Activated CD4-positive, alpha-beta T cell treated with anti-CD3 and anti-CD28 coated beads, Interleukin-2, amount 10 ng/mL, durations not matched to agents 7 days and 5 days (primary cell): Measurements from ENCODE around the gene SYCP2. TPM values are rescaled to one million over a fixed set of nuclear protein-coding genes. Genes with fewer than 3 reads are reported as not detected.
A peak's percentile ranks its signal among the peaks of the same experiment; 100 is the strongest.

Source experiments
- CTCF ChIA-PET: fragments of 350-600 bp; sonication (Branson Sonifier 250); formaldehyde crosslinking; loops from one replicate; lab custom pipeline; 2021; ENCODE audit warnings: antibody characterized with exemption; lab: Charles Lee
- POLR2A ChIA-PET: fragments of 350-600 bp; sonication (Branson Sonifier 250); formaldehyde crosslinking; loops from one replicate; lab custom pipeline; 2021; ENCODE audit warnings: antibody characterized with exemption; lab: Charles Lee
- DNase-seq: peaks from one replicate; pipeline ENCODE4 v3.0.0-alpha.2; 2020
- H3K27ac Mint-ChIP-seq: one replicate; pipeline ENCODE4 v1.8.0; 2021; ENCODE audit warnings: mild to moderate bottlenecking, moderate library complexity, mixed read lengths
- H3K27me3 Mint-ChIP-seq: one replicate; pipeline ENCODE4 v1.8.0; 2021; ENCODE audit warnings: mixed read lengths
- H3K36me3 Mint-ChIP-seq: one replicate; pipeline ENCODE4 v1.8.0; 2021; ENCODE audit warnings: low read depth, mixed read lengths
- H3K4me1 Mint-ChIP-seq: one replicate; pipeline ENCODE4 v1.8.0; 2021; ENCODE audit warnings: mixed read lengths
- H3K4me3 Mint-ChIP-seq: one replicate; pipeline ENCODE4 v1.8.0; 2021; ENCODE audit warnings: mild to moderate bottlenecking, moderate library complexity, mixed read lengths
- H3K9me3 Mint-ChIP-seq: one replicate; pipeline ENCODE4 v1.8.0; 2021; ENCODE audit warnings: mixed read lengths
- total RNA-seq, 2 experiments: library from RNA; stranded (reverse); gene quantifications; one replicate each; pipeline ENCODE4 v1.2.3, GENCODE V29; 2021

SYCP2 gene
- total RNA-seq, 2 experiments from 2014 or later = 7.6 to 9.1 TPM

DNA sequence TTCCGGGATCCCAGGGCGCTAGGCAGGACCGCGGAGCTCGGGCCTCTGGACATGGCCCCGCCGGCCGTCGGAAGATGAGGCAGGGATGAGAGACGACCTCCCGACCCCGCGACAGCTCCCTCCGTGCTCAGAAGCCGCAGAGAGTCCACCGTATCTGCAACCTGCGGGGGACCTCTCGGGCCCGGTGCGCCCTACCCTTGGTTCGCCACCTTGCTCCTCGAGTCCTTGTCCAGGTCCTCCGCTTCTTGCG lies 6.4 kb upstream of the SYCP2 start:
- Mint-ChIP-seq H3K36me3 (peaks cover 30% of the 10 kb centered on the region), H3K27me3 (no peaks in the 10 kb centered on the region), H3K9me3 (no peaks in the 10 kb centered on the region), H3K4me1 (peaks cover 40% of the 10 kb centered on the region), H3K27ac (peak overlapping the region; percentile 88), H3K4me3 (peak overlapping the region; percentile 95)
- DNase-seq = no peak
- ChIA-PET POLR2A (no interaction called here), CTCF (interaction anchor here (1.0 to 2.2 kb wide), 4 partner anchors 8 to 12 kb away, joined by 4 to 8 read pairs (median 4); no protein-coding TSS in a partner anchor)

DNA sequence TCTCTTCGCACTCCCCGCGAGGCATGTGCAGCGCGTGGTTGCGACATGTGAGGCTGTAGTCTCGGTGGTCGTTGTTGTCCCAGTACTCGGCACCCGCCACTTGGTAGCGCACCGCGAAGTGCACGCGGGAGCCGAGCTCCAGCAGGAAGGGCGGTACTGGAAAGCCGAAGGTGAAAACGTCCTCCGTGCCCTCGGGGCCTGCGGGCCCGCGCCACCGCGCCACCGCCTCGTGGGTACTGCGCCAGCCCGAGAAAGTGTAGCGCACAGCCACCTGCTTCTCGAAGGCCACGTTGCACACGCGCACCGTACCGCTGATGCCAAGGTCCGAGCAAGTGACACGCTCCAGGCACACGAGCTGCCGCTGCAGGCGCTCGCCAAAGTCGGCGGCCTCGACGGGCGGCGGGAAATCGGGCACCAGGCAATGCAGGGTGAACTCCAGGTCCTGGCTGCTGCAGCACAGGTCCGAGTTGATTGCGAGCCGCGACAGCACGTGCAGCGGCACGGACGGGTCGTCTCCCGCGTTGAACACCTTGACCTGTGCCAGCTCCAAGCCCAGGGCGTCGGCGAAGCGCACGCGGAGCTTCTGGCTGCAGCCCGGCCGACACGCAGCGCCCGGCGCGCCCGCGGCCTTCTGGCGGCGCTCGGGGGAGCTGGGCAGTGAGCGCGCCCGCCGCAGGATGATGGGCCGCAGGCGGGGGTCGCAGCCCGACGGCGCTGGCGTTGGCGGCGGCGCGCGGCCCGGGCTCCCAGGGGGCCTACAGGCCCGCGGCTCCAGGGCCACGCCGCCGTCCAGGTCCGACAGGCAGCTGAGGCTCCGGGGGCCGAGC lies 5.8 kb upstream of the SYCP2 start:
- H3K4me1 Mint-ChIP-seq = peaks cover 43% of the 10 kb centered on the region
- H3K9me3 Mint-ChIP-seq = no peaks in the 10 kb centered on the region
- H3K36me3 Mint-ChIP-seq = peaks cover 25% of the 10 kb centered on the region
- peak overlapping the region; percentile 80 for H3K27ac Mint-ChIP-seq
- ChIA-PET POLR2A (no interaction called here), CTCF (interaction anchor here (1.0 kb wide), 1 partner anchor 23 kb away, joined by 3 read pairs; no protein-coding TSS in a partner anchor)
- no peaks in the 10 kb centered on the region for H3K27me3 Mint-ChIP-seq
- no peak for DNase-seq
- peak overlapping the region; percentile 95 for H3K4me3 Mint-ChIP-seq

DNA sequence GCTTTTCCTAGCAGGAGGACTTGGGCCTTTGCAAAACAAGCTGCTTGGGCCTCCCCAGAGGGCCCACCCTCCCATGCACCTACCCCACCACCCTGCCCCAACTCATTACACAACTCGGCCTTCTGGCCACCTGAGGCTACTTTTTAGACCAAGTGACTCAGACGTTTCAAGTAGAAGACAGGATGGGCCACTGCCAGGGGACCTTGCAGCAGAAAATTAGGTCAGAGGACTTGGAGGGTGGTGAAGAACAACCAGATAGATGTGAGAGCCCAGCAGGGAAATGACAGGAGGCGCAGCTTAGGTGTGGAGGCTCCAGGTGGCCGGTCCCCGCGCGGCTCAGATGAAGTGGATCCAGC lies 5.2 kb upstream of the SYCP2 start:
- Mint-ChIP-seq H3K4me1 (peaks cover 44% of the 10 kb centered on the region), H3K36me3 (peaks cover 19% of the 10 kb centered on the region), H3K27me3 (no peaks in the 10 kb centered on the region), H3K9me3 (no peaks in the 10 kb centered on the region), H3K27ac (peak overlapping the region; percentile 80), H3K4me3 (peak overlapping the region; percentile 79)
- DNase-seq = no peak
- ChIA-PET CTCF (interaction anchor here (1.0 kb wide), 1 partner anchor 23 kb away, joined by 3 read pairs; no protein-coding TSS in a partner anchor), POLR2A (no interaction called here)

DNA sequence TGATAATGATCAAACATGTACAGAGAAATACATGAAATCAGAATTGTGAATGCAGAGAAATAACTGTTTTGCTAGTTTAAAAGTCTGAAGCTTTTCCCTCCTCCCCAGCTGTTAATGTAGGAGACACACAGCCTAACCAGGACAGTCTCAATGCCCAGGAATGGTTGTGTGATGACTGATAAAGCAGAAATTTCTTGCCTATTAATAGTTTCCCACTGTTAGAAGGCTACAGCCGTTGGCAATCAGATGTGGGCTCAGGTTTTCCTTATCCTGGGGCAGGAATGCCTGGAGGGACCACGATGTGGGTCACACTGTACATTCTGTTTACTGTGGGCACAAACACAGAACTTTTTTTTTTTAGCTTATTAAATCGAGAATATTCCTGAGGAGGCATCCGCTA lies 4.8 kb upstream of the SYCP2 start:
- Mint-ChIP-seq H3K36me3 (peaks cover 19% of the 10 kb centered on the region), H3K9me3 (no peaks in the 10 kb centered on the region), H3K4me3 (peak overlapping the region; percentile 79), H3K4me1 (peaks cover 44% of the 10 kb centered on the region), H3K27me3 (no peaks in the 10 kb centered on the region), H3K27ac (peak overlapping the region; percentile 80)
- CTCF ChIA-PET = no interaction called here
- POLR2A ChIA-PET = no interaction called here
- DNase-seq = no peak

DNA sequence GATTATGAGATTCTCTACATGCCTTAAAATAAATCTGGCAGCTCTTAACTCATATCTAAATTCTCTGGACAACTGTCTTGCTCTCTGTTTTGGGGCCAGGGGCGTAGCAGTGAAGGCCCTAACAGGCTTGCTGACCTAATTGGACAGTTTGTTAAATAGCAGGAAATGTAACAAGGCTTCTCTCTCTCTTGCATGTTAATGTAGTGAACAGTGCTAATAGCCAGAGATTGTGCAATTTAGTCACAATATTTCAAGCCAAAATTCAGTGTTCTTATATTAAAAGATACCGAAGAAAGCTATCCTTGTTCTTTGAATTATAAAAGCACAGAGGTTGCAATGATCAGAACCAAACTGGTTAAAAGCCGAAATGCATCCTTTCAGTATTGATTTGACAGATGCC lies 3.7 kb upstream of the SYCP2 start:
- no peak overlapping the region for H3K27ac Mint-ChIP-seq
- CTCF ChIA-PET = interaction anchor here (0.5 kb wide), 1 partner anchor 8 kb away, joined by 4 read pairs; no protein-coding TSS in a partner anchor
- POLR2A ChIA-PET = no interaction called here
- peaks cover 13% of the 10 kb centered on the region for H3K36me3 Mint-ChIP-seq
- no peaks in the 10 kb centered on the region for H3K27me3 Mint-ChIP-seq
- no peak overlapping the region for H3K4me3 Mint-ChIP-seq
- peaks cover 43% of the 10 kb centered on the region for H3K4me1 Mint-ChIP-seq
- no peak for DNase-seq
- H3K9me3 Mint-ChIP-seq = no peaks in the 10 kb centered on the region

DNA sequence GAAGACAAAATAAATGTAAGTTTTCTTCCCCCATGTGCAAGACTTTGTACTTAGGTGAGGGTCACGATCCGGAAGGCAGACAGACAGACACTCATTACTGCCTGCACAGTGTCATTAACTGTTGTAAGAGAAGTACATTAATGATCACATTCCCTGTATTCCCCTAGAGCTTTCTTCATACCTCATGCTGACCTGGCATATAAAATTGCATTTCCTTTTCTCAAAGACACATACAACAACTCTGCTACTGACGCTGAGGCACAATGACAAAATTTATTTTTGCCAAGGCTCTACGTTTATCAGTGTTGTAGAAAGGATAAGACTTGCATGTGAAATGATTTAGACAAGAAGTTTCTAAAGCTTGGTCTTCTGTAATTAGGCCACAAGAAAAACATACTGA lies 3.0 kb upstream of the SYCP2 start:
- no peak for DNase-seq
- ChIA-PET POLR2A (no interaction called here), CTCF (no interaction called here)
- Mint-ChIP-seq H3K4me1 (peaks cover 42% of the 10 kb centered on the region), H3K27me3 (no peaks in the 10 kb centered on the region), H3K9me3 (no peaks in the 10 kb centered on the region), H3K27ac (no peak overlapping the region), H3K4me3 (no peak overlapping the region), H3K36me3 (peaks cover 11% of the 10 kb centered on the region)

DNA sequence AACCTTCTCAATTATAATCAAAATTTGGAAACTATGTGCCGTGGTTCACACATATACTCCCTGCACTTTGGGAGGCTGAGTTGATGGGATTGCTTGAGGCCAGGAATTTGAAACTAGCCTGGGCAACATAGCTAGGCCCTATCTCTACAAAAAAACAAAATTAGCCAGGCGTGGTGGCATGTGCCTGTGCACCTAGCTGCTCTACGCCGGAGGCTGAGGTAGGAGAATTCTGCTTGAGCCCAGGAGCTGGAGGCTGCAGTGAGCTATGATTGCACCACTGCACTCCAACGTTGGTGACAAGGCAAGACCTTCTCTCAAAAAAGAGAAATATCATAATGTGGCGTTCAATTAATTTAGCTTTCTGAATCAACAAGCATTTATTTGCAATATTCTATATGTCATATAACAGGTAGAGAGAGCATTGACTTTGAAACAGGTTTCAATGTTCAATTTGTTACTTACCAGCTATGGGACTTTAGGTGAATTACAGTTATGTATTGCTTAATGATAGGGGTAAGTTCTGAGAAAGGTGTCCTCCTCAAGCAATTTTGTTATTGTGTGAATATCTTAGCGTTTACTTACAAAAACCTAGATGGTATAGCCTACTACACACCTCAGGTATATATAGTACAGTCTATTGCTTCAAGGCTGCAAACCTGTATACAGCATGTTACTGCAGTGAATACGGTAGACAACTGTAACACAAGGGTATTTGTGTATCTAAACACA lies 2.2 kb upstream of the SYCP2 start:
- H3K27me3 Mint-ChIP-seq = no peaks in the 10 kb centered on the region
- CTCF ChIA-PET = interaction anchor here (1.5 to 2.1 kb wide), 2 partner anchors 14 to 16 kb away, joined by 5 to 9 read pairs; no protein-coding TSS in a partner anchor
- H3K4me3 Mint-ChIP-seq = no peak overlapping the region
- POLR2A ChIA-PET = no interaction called here
- H3K9me3 Mint-ChIP-seq = no peaks in the 10 kb centered on the region
- H3K36me3 Mint-ChIP-seq = peaks cover 11% of the 10 kb centered on the region
- H3K27ac Mint-ChIP-seq = no peak overlapping the region
- no peak for DNase-seq
- H3K4me1 Mint-ChIP-seq = peaks cover 41% of the 10 kb centered on the region

DNA sequence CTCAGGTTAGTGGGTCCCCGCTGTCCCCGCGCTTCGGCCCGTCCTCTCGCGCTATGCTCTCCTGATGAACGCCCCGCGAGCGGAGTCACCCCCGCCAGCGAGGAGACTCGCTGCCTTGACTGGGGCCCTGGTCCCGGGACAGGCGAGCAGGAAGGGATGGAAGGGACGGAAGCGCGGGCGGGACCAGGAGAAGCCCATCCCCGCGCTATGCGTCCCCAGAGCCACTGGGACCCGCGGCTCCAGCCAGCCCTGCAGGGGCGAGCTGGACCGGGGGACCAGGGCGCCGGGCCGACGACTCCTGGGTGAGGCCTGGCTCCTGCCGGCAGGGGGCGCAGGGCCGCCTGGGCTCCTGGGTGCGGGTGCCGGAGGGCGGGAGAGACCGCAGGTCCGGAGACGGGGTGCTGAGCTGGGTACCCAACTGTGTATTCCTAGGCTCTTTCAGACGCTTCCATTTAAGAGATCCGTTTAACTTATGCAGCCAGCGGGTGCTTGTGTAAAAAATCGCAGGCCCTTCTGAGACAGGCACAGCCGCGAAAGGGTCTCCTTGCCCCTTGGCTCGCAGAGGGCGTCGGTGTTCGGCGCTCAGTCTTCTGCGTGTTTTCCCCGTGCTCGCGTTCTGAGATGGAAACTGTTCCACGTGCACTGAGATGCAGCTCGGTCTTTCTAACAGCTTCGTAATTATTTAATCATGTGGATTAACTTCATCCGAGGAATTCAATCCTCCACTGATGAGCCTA lies 580 bp upstream of the SYCP2 start:
- CTCF ChIA-PET = interaction anchor here (0.6 to 2.1 kb wide), 10 partner anchors 8 to 67 kb away, joined by 3 to 9 read pairs (median 5); no protein-coding TSS in a partner anchor
- POLR2A ChIA-PET = no interaction called here
- Mint-ChIP-seq H3K4me1 (peaks cover 40% of the 10 kb centered on the region), H3K9me3 (no peaks in the 10 kb centered on the region), H3K27me3 (peaks cover 3% of the 10 kb centered on the region), H3K4me3 (peak overlapping the region; percentile 71), H3K36me3 (peaks cover 11% of the 10 kb centered on the region), H3K27ac (peak overlapping the region; percentile 80)
- DNase-seq = peak; percentile 75

DNA sequence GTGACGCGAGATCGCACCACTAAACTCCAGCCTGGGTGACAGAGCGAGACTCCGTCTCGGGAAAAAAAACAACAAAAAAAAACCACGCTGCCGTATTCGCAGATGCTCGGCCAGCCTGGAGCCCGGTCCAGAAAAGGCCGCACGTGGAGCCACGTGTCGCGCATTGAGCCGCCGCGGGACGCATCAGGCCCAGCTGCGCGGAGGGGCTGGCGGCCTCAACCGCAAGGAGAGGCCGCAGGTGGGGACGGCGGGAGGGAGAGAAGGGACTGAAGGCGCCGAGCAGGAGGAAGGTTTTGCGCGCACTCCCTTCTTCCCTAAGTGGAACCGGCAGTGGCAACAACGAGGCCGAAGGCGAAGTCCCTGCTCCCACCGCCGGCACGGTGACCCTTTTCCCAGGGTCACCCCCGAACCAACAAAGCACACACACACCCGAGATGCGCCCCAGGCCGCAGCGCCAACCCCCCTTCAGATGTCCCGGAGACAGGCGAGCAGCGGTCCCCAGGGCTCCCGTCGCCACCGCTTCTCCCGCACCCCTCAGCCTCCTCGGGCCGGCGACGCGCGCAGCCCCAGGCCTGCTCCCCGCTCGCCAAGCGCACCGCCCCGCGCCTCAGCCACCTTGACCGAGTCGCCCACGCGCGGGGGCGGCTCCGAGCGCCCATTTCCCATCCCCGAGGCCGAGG lies 681 bp downstream of the SYCP2 start:
- no peaks in the 10 kb centered on the region for H3K9me3 Mint-ChIP-seq
- peaks cover 8% of the 10 kb centered on the region for H3K27me3 Mint-ChIP-seq

DNA sequence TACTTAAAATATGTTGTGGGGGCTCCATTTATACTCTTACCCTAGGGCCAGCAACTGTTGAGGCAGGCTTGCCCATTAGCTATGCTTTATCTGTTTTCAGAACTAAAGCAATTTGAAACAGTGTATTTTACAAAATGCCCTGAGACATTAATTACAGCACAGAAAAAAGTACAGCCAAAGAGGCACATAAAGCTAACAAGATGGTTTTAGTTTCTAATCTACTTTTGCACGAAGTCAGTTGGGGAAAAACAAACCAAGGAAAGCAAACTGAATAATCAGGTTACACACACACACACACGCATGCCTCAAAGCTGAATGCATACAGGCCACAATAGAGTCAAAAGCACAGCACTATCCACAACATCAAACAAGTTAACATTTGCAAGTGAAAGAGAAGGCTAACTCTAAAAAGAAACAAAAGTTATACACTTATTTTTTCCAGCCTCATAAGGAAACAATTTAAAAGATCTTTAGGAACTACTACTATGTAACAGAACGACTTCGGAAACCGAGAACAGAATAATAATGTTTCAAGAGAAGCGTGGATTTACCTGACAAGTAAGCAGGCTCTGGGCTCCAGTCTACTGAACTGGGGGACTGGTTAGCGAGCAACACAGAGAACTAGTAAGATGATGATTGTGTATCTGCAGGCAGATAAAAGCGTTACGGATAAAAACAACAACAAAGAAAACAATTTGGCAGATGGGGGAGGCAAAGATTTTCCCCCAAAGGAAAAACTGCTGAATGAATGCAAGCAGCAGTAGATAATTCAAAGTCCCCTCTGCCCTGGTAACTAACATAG lies 1.7 kb downstream of the SYCP2 start:
- ChIA-PET CTCF (interaction anchor here (1.3 kb wide), 1 partner anchor 9 kb away, joined by 4 read pairs; the partner anchor contains the start of genes FAM217B and PPP1R3D), POLR2A (no interaction called here)

More for the DNA sequence above, 681 bp downstream of the SYCP2 start:
- Mint-ChIP-seq H3K36me3 (no peaks in the 10 kb centered on the region), H3K4me1 (peaks cover 28% of the 10 kb centered on the region), H3K27ac (peak overlapping the region; percentile 41), H3K4me3 (peak overlapping the region; percentile 50)
- no peak for DNase-seq
- CTCF ChIA-PET = interaction anchor here (1.3 kb wide), 1 partner anchor 8 kb away, joined by 4 read pairs; the partner anchor contains the start of genes FAM217B and PPP1R3D
- POLR2A ChIA-PET = no interaction called here

DNA sequence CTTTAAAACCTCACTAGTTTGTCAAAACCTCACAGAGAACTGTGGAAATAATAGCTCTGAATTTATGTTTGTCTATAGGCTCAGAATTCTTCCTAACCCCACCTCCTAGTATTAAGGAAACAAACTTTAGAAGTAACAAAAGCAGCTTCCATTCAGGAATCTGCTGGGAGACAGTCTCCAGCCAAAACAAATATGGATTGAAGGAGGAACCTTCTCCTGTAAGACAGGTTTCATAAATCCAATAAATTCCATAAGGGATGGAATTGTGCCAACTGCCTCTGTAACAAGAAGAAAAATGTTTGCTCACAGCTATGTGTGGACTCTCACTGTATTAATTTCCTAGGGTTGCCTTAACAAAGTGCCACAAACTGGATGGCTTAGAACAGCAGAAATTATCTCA lies 7.5 kb downstream of the SYCP2 start:
- DNase-seq = no peak
- Mint-ChIP-seq H3K27ac (no peak overlapping the region), H3K4me3 (no peak overlapping the region), H3K36me3 (no peaks in the 10 kb centered on the region), H3K4me1 (no peaks in the 10 kb centered on the region), H3K27me3 (peaks cover 25% of the 10 kb centered on the region), H3K9me3 (no peaks in the 10 kb centered on the region)
- ChIA-PET POLR2A (no interaction called here), CTCF (interaction anchor here (0.8 kb wide), 1 partner anchor 8 kb away, joined by 3 read pairs; no protein-coding TSS in a partner anchor)

More for the DNA sequence above, 1.7 kb downstream of the SYCP2 start:
- Mint-ChIP-seq H3K36me3 (no peaks in the 10 kb centered on the region), H3K27ac (peak overlapping the region; percentile 72), H3K4me3 (peak overlapping the region; percentile 56), H3K4me1 (peaks cover 22% of the 10 kb centered on the region), H3K27me3 (peaks cover 10% of the 10 kb centered on the region), H3K9me3 (no peaks in the 10 kb centered on the region)
- no peak for DNase-seq
